CD4-positive, alpha-beta T cell treated with Interleukin-12 subunit alpha and Interleukin-12 subunit beta, for 1 hour (primary cell): Measurements from ENCODE around the gene PALS2.

ENCODE experiments used
- DNase-seq: peaks from one replicate; pipeline ENCODE4 v3.0.0-alpha.2; 2020

The PALS2 gene, protein sequence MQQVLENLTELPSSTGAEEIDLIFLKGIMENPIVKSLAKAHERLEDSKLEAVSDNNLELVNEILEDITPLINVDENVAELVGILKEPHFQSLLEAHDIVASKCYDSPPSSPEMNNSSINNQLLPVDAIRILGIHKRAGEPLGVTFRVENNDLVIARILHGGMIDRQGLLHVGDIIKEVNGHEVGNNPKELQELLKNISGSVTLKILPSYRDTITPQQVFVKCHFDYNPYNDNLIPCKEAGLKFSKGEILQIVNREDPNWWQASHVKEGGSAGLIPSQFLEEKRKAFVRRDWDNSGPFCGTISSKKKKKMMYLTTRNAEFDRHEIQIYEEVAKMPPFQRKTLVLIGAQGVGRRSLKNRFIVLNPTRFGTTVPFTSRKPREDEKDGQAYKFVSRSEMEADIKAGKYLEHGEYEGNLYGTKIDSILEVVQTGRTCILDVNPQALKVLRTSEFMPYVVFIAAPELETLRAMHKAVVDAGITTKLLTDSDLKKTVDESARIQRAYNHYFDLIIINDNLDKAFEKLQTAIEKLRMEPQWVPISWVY

DNA sequence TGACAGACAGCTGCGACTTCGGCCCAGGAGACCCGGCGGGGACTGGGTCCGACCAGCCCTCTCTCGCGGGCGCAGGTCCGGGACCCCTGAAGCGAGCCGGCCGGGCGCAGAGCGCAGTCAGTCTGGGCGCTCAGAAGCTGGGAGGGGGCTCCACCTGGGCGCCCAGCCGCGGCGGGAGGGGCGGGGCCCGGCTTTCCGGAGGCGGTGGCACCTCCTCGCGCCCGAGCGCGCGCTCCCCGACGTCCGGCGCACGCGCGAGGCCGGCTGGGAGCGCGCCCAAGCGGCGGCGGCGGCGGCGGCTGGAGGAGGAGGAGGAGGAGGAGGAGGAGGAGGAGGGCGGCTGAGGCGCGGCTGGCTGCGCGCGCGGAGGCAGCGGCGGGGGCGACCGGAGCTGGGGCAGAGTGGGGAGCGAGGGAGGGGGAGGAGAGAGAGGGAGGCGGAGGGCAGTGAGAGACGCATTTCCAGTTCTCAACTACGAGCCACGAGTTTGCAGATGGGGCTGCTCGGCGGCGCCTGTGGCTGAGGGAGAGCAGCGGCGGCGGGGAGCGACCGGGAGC lies at the start of gene PALS2:
Gene PALS2 (plus strand): TSS at position 456 of the 557 bp plus-strand sequence. CDS start 50,216 bp downstream, outside the sequence.
- DNase-seq, result peak; percentile 88

DNA sequence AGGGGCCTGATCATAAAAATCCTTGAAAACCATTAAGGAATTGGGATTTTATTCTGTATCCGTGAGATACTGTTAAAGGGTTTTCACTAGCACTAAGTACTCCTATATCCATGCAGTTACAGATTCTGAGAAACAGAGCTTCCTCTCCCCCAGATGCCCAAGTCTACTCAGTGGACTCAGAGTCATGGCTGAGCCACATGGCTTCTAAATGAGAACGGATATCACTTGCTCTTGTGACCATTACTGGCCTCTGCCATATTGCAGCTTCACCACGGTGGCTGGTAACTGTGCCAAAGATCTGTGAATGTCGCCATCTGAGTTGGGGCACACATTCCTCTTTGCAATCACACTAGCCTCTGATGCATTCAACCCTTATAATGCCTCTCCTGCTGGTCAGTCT lies 42.0 kb upstream of the PALS2 start:
- DNase-seq, result no peak

- no peak for DNase-seq
Observed at GRCh38 chr7:24536682-24537081, 36.6 kb upstream of the PALS2 start.

- no peak for DNase-seq
Observed at GRCh38 chr7:24540956-24541355, 32.3 kb upstream of the PALS2 start.

DNA sequence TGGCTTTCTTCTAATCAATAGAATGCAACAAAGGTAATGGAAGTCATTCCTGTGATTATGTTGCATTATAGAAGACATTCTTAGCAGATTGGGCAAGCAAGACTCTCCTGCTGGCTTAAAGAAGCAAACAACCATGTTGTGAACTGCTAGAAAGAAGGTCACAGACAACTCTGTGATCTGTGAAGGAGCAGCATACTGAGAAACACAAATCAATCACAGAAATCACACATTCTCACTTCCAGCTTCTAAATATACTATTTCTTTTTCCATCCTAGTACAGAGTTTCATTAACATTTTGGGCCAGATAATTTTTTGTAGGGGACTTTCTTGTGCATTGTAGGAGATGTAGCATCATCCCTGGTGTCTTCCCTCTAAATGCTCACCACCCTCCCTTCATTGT lies 28.0 kb upstream of the PALS2 start:
- no peak for DNase-seq

GRCh38 chr7:24548390-24548789 lies 24.9 kb upstream of the PALS2 start:
- no peak for DNase-seq

- no peak for DNase-seq
Observed at GRCh38 chr7:24549991-24550390, 23.3 kb upstream of the PALS2 start.

GRCh38 chr7:24555184-24555583 lies 18.1 kb upstream of the PALS2 start:
- DNase-seq, result no peak

GRCh38 chr7:24555719-24556118 lies 17.5 kb upstream of the PALS2 start:
- DNase-seq, result no peak

DNA sequence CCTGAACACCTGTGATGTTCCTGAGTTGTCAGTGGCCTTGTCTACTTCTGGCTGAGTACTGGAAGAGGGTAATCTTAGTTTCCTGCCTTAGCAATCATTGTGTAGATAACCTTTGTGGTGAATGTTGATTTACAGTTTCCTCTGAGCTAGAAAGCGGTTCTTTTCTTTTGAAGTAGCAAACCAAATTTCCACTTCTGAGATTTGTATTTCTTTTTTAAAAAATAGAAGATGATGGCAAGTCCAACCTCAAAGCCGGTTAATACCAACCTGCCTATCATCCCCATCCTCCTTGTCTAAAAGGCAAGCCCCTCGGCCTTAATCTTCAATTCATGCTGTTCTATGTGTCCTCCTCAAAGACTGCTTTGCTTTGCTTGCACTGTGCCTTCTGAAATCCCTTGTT lies 12.5 kb upstream of the PALS2 start:
- DNase-seq, result no peak

DNA sequence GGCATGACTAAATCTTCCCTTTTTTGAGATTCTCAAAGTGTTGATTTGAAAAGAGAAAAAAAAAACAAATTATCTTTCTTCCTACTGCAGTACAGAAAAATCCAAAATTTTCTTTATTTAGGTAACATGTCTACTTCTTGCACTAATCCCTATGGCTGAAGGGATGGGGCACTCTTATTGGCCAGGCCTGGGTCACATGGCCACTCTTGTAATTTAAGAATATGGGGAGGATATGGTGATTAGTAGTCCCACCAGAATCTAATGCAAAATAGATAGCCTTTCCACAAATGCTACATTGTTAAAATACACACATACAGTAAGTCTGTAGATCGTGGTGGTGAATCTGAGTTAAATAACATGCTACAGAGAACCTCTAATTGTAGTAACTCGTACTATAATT lies 7.0 kb upstream of the PALS2 start:
- no peak for DNase-seq

DNA sequence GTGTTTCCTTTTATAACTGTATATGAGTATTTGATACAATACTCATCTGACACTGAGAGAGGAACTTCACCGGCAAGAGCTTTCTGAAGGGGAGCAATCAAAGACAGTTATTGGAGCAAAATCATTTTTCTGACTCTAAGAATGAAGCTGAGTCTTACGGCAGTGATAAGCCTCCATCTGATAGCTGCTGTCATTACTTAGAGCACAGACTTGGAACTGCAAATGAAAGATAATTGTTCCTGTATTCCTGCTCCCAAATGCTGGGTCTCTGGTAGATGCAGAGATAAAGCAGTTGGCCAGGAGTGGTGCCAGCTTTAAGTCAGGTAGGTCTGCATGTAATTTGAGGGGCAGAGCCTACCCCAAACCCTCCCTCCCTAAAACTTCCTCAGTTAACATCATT lies 2.3 kb upstream of the PALS2 start:
- no peak for DNase-seq

DNA sequence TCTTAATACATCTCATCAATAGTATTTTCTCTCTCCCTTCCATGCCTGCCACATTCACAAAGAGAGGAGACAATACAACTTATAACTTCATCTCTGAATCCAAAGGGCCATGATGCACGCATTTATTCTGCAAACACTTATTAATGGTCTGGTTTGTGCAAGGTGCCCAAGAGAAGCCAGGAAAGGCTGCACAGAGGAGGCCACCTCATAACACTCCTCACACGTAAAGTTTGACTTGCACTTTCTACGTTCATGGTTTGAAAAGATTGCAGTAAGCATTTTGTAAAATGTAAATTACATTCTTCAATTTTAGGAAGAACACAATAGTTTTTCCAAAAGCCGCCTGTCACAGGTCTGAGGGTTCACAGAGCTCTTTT lies 1.2 kb upstream of the PALS2 start:
- DNase-seq, result no peak

DNA sequence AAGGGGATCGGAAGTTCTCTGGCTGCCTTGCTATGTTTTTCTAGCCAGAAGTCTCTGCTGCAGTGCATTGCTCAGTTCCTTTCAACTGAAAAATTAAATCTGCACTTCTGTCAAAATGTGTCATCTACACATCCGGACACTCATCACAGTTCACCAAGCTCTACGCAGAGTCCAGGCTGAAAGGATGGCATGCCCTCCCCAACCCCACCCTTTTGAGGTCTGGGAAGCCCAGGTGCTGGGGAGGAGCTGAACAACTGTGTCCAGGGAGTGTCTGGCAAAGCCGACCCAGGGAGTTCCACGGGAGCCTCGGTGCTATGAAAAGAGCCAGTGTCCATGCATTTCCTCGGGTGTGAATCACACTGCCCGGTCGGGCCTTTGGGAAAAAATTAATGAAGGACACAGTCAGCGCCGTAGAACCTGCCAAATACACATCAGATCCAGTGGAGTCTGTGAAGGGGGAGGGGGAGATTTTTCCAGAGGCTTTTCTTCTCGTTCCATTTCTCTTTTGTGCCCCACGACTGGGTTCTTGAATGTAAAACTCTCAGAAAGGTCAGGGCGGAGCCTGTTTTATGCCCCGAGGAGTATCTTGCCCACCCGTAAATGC lies 757 bp upstream of the PALS2 start:
- peak; percentile 23 for DNase-seq

DNA sequence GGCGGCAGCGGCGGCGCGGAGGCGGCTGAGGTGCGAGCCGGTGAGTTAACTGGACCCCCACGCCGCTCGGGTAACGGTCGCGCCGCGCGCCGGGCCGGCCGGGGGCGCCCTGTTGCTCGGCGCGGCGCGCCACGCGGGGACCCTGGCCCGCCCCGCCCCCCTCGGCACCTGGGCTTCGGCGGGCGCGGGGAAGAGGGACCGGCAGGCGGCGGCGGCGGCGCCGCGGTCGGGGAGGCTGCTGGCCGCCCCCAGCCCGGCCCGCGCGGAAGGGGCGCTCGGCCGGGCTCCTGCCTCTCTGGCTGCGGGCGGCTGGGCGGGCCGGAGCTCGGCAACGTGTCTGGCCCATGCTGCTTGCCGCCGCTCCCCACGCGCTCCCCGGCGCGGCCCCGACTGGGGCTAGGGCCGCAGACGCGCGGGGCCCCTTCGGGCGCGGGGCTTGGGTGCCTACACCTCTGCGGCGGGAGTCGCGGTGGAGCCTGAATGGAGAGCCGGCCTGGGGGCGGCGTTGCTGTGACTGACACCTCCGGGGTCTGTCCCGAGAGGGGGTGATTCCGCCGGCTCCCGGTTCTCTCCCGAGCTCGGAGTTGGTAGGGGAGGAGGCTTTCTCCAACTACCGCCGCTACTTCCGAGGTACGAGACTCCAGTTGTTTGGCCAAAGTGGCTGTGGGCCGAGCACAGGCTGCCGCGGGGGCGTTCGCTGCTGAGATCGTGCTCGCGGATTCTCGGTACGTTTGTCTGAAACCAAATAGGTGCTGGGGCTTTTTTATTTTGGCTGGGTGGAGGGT lies 494 bp downstream of the PALS2 start:
- peak; percentile 31 for DNase-seq

DNA sequence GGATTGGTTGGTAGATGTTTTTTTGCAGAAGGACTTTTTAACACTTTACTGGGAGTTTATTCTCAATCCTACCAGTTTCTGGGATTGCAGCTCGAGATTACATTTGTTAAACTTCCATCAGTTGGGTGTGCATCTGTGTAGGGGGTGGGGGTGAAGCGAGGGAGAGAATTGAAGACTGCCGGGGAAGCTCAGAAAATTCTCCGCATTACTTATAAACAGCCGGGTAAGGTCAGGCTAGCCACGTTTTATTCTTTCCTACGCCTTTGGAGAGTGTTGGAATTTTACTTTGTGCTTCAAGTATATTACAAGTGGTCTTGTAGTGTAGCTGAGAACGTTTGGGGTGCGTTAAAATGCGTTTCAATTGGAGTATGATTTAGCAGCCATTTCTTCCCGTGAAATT lies 1.1 kb downstream of the PALS2 start:
- no peak for DNase-seq

- no peak for DNase-seq
Observed at GRCh38 chr7:24574950-24575349, 1.7 kb downstream of the PALS2 start.

GRCh38 chr7:24576171-24577025 lies 3.1 kb downstream of the PALS2 start:
- DNase-seq, result peak; percentile 38

DNA sequence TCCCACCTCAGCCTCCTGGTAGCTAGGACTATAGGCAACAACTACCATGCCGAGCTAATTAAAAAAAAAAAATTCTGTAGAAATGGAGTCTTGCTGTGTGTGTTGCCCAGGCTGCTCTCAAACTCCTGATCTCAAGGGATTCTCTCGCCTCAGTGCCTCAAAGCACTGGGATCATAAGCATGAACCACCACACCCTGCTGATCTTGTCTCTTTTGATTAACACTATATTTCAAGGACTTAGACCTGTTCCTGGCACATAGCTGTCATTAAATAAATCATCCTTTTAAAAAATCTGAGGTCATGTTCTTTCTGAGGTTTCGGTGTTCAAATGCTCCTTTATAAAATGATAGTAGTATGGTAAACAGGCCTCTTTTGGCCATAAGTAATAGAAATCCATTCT lies 4.8 kb downstream of the PALS2 start:
- DNase-seq, result no peak

- DNase-seq, result no peak
Observed at GRCh38 chr7:24580283-24580946, 7.2 kb downstream of the PALS2 start.

DNA sequence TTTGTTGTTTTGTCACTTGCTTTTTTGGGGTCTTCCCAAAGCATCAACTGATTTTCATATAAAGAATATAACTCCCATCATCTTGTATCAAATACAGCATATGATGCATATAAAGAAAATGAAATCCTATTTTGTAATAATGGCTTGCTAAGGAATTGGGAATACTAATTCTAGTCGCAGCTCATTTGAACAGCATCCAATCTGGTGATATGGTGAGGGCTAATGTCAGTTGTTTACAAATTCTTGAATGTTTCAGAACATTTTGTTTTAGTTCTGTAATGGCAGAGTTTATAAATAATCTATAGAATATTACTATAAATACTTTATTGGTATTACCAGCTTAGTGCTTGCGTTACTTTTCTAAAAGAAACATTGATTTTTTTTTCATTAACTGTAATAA lies 8.9 kb downstream of the PALS2 start:
- no peak for DNase-seq

DNA sequence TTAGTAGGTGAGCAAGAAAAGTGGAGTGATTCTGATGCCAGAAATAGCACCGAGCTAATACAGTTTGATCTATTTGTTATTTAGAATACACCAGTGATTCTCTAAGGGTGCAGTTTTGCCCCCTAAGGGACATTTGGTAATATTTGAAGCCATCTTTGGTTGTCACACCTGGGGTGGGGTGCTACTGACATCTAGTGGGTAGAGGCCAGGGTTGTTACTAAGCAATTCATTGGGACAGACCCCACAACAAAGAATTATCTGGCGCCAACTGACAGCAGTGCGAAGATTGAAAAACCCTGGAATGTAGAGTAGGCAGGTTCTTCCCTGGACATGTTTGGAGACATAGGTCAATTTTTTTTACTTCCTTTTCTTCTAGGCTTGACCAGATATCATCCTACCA lies 14.6 kb downstream of the PALS2 start:
- DNase-seq, result peak; percentile 68
